ENCODE data around the gene TTYH3.

- TF ChIP-seq FOXP2 (optimal IDR thresholded peaks at IDR 0.05; ENCODE audit: control extremely low read depth, extremely low read length, insufficient read depth) = no peak
- TF ChIP-seq EZH2 (IDR thresholded peaks at IDR 0.05) = no peak
- TF ChIP-seq POLR2AphosphoS5 (IDR thresholded peaks at IDR 0.05; ENCODE audit: borderline replicate concordance, low read depth, low read length) = no peak
Measured at GRCh38 chr7:2635148-2635668, 3.4 kb downstream of the TTYH3 start.

All from SK-N-MC (cell line).